ENCODE measurements around the gene CECR2.

The CECR2 gene

GRCh38 chr22:17368144-17368543, 1.1 kb upstream of the CECR2 start:
- no peak for DNase-seq (ENCODE audit: low spot score)

- DNase-seq (ENCODE audit: low spot score) = no peak
Observed at GRCh38 chr22:17368554-17369438, 464 bp upstream of the CECR2 start.

DNA sequence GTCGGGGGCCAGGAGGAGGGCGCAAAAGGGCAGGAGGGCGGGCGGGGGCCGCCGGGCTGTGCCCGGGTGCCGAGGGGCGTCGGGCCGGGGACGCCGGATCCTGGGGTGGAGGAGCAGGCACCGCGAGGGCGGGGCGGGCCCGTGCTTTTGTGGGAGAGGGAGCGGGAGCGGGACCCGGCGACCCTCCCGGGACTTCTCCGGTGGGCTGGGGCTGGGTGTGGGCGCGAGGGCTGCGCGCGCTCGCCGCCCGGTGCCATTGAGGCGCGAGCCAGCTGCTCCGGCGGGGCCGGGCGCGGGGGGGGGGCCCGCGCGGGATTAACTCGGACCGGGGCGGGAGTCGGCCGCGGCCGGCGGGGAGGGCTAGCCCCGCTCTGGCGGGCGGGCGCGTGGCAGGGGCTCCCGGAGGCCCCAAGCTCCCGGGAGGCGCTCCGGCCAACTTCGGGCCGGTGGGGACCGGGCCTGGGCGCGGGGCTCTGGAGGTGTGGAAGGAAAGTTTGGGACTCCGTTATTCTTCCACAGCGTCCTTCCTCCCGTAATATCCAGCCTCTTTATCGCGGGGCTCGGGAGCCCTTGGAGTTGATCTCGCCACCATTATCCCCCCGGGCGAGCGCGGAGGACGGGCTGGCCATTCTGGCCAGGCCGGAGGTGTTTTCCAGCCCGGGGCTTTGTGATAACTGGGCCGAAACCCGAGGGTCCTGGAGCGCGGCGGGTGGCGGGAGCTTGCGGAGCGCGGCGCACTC, 936 bp downstream of the CECR2 start:
- no peak for DNase-seq (ENCODE audit: low spot score)

GRCh38 chr22:17370766-17371432, 1.6 kb downstream of the CECR2 start:
- DNase-seq (ENCODE audit: low spot score) = no peak

- DNase-seq (ENCODE audit: low spot score) = no peak
Observed at GRCh38 chr22:17371448-17371847, 2.2 kb downstream of the CECR2 start.

DNA sequence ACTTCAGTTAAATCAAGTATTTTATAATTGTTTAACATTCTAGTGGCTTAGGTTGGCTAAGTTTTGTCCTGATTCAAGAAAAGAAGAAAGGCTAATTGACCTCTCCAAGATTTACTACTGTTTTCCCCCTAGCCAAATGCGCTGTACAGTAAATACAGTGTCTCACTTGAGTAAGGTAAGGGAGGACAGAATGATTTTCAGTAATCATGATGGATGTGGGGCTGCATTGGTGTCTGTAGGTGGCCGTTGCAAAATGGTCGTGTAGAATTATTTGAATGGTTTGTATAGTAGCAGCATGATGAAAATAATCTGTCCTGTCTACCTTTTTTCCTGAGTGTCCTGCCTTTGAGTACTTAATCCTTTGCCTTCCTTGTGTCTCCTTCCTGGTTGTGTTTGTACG, 4.6 kb downstream of the CECR2 start:
- no peak for DNase-seq (ENCODE audit: low spot score)

DNA sequence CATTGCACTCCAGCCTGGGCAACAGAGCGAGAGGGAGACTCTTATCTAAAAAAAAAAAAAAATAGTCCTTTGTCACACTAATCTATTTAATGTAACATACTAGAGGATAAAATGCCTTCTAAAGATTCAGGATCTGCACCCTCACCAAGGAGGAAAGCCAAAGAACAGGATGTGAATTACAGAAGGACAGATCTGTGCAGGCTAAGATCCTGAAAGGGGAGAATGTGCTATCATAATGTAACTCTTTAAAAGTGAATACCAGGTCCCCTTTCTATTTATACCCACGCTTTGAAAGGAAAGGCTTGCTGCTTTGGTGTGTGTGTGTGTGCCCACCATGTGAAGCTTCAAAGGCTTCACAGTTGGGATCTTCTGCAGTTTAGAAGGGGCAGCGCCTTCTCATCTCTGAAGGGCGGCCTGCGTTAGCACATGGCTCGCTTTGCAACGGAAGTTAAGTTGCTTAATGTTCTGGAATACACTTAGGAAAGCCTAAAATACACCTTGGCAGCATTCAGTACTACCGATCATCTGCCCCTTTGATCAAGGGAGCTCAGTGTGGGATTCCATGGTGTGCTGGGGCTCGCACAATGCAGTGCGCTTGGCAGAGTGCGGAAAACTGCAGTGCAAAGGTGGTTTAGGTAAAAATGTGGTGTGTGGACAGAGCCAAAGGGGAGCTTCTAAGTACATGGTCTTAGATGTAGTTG, 6.8 kb downstream of the CECR2 start:
- DNase-seq (ENCODE audit: low spot score) = no peak

DNA sequence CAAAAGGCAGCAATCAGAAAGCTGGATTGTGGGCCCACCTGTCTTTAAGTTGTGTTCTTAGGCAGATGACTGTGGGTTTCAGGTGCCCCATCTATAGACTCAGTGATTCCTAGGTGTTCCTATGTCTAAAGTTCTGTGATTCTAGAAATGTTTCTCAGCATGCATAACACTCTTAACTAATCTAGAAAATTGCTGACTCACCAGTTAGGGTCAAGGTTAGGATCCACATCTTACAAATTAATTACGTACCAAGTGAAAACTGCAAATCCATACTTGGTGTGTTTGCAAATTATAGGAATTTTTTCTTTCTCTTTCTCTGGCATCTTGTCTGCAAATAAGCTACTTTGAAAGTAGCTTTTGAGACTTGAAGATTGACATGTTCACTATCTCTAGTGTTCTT, 7.7 kb downstream of the CECR2 start:
- DNase-seq (ENCODE audit: low spot score) = no peak

- no peak for DNase-seq (ENCODE audit: low spot score)
Observed at GRCh38 chr22:17379944-17380343, 10.7 kb downstream of the CECR2 start.

GRCh38 chr22:17380359-17381087, 11.3 kb downstream of the CECR2 start:
- no peak for DNase-seq (ENCODE audit: low spot score)

GRCh38 chr22:17381192-17381913, 12.1 kb downstream of the CECR2 start:
- DNase-seq (ENCODE audit: low spot score) = no peak

DNA sequence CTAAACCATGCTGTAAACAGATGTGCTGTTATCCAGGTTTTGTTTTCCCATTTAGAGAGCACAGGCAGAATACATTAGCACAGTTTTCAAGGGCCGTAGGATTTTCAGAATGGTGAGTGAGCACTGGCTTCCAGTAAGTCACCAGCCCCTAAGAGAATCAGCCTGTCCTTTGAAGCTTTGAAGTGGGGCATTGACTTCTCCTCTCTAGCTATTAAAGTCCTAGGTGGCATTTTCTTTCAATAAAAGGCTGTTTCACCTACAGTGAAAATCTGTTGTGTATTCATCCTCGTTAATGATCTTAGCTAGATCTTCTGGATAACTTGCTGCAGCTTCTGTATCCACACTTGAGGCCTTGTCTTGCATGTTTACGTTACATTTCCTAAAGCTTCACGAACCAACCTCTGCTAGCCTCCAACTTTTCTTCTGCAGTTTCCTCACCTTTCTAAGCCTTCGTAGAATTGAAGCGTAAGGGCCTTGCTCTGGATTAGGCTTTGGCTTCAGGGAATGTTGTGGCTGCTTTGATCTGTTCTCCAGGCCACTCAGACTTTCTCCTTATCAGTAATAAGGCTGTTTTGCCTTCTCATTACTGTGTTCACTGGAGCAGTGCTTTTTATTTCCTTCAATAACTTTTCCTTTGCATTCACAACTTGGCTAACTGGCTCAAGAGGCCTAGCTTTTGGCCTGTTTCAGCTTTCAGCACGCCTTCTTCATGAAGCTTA, 15.5 kb downstream of the CECR2 start:
- DNase-seq (ENCODE audit: low spot score) = no peak

DNA sequence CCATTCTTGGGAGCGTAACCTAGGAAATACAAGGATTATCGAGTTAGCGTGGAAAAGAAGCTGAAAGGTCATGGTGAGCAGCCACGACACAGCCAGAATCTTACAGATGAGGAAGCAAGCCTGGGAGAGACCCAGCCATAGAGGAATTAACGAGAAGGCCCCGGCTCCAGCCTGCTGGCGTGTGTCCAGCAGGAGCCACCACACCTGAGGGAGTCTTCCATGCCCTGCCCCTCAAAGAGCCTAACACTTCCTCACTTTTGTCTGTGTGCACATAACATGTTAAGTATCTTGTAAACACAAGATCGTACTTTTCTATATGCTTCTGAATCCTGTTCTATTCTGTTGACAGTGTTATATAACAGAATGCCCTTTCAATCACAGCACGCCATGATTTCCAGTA, 18.1 kb downstream of the CECR2 start:
- DNase-seq (ENCODE audit: low spot score) = no peak

DNA sequence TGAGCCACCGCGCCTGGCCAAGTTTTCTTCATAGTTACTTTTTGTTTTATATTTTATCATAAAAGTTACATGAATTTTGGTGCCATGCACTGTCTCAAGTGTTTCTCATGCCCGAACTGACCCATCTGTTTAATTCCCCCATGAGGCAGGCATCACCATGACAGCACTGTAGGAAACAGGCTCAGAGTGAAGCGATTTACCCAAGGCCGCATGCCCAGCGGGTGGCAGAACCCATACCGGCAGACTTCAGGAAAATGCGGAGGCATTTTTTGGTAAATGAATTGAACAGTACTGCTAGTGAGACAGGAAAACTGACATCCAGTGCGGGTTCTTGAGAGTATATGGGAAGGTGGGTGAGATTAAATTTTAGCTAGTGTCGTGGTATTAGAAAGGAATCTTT, 19.0 kb downstream of the CECR2 start:
- no peak for DNase-seq (ENCODE audit: low spot score)

- DNase-seq (ENCODE audit: low spot score) = no peak
Observed at GRCh38 chr22:17390087-17390486, 20.8 kb downstream of the CECR2 start.

- no peak for DNase-seq (ENCODE audit: low spot score)
Observed at GRCh38 chr22:17396516-17396915, 27.3 kb downstream of the CECR2 start.

DNA sequence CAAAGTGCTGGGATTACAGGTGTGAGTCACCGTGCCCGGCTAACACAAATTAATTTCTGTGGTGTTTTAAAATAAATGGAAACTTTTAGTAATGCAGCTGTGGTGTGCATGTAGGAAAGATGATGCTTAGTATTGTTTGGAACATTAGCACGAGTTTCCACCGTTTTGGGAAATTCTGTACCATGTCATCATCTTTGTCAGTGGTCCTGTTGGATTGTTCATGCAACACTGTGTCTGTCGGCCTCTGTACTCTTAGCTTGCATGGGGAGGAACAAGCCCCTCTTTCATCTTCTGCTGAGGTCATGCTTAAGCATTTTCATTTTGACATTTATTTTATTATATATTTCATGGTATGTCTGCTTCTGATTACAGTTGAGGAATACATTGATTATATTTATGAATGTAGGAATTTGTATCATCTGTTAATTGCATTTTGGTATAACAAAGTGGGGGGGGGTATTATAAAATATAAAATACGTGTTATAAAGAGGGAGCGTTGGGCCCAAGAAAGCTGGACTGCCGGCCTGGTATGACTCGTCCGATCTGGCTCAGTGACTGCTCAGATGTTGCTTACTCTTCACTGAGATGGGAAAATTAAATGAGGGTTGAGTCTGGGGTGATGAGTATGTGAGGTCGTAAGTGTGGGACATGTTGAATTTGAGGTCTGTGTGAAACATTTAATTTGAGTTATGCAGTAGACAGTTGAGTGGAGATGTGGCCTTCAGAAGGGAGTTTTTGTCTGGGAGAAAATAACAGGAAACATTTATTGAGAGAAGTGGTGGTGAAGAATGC, 28.7 kb downstream of the CECR2 start:
- no peak for DNase-seq (ENCODE audit: low spot score)

DNA sequence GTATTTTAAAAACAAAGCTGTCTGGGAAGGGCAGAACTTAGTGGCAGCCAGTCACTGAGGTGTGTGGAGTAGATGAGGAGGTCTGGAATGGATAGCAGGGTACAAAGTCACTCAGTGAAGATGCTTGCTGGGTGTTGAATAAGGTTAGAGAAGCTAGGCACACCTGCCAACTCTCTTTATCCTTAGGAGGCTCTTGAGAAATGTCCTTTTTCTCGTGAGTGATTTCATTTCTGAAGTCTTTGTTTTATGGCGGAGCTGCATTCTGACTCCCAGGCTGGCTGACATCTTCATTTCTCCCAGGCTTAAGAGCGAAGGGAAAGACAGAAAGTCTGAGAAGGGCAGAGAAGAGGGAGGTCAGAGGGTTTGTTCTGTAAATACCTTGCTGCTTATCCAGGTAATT, 31.0 kb downstream of the CECR2 start:
- DNase-seq (ENCODE audit: low spot score) = no peak

GRCh38 chr22:17401728-17402127, 32.5 kb downstream of the CECR2 start:
- no peak for DNase-seq (ENCODE audit: low spot score)

Data from AG08396 (cell line).